ENCODE results near the gene ARMH3. TPM values are rescaled to one million over a fixed set of nuclear protein-coding genes. Genes with fewer than 3 reads are reported as not detected.
A peak's percentile ranks its signal among the peaks of the same experiment; 100 is the strongest.

ARMH3 gene
- total and polyA plus RNA-seq, 3 donors from 2014 or later = 20.2 to 23.7 (median 21.6) TPM

DNA sequence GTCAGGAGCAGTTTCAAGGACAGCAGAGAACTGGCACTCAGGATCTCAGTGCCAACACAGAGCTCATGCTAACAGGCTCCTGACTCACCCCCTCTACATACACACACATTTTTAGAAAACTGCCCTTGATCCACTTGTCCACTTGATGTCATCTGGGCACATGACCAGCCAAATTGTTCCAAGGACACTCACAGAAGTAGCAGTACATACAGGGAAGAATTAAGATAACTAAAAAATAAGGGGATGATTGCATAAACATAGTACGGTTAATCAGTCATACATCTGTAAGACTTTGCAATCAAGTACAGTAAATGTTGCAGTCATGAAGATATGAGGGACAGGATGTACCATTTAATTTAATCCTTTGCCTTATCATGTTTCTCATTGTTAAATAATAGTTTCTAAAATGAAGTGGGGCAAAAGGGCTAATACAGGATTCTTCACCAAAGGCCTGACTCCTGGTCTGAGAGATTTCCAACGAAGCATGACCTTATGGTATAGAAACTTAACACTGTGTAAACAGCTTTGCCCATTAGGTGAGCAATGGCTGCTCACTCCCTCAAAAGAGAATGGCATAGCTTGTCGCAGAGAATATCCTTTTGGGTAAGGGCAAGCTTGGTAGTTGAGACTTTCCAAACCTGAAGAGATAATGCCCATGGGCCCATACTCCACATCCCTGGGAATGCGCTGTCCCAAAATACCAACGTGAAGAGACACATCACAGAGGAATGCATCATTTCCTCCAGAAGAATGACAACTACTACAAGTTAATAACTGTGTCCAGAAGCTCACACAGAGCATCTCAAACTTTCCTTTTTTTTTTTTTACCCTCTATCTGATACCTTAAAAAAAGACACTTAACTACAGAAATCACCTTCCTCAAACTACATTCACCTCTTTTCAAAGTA lies 94.1 kb downstream of the ARMH3 start:
- Histone ChIP-seq H3K27ac (peak overlapping the region; percentile 73 to 81), H3K27me3 (no peaks in the 10 kb centered on the region), H3K36me3 (ENCODE audit: low read depth, missing control alignments) (no peaks in the 10 kb centered on the region), H3K9me3 (no peaks in the 10 kb centered on the region), H3K4me1 (peaks cover 18% of the 10 kb centered on the region), H3K4me3 (no peak overlapping the region)
- intact Hi-C loops (cut with DNase I; ENCODE audit: low total_unique reads) = no loop called here
- no peak for TF ChIP-seq POLR2A (IDR thresholded peaks at IDR 0.05)
- TF ChIP-seq, protein P1, sequence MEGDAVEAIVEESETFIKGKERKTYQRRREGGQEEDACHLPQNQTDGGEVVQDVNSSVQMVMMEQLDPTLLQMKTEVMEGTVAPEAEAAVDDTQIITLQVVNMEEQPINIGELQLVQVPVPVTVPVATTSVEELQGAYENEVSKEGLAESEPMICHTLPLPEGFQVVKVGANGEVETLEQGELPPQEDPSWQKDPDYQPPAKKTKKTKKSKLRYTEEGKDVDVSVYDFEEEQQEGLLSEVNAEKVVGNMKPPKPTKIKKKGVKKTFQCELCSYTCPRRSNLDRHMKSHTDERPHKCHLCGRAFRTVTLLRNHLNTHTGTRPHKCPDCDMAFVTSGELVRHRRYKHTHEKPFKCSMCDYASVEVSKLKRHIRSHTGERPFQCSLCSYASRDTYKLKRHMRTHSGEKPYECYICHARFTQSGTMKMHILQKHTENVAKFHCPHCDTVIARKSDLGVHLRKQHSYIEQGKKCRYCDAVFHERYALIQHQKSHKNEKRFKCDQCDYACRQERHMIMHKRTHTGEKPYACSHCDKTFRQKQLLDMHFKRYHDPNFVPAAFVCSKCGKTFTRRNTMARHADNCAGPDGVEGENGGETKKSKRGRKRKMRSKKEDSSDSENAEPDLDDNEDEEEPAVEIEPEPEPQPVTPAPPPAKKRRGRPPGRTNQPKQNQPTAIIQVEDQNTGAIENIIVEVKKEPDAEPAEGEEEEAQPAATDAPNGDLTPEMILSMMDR (IDR thresholded peaks at IDR 0.05) = no peak
- WGBS, 2 donors = 56 to 63% methylated on average over 5 of the region's 5 CpGs
- peak; percentile 90 for DNase-seq

DNA sequence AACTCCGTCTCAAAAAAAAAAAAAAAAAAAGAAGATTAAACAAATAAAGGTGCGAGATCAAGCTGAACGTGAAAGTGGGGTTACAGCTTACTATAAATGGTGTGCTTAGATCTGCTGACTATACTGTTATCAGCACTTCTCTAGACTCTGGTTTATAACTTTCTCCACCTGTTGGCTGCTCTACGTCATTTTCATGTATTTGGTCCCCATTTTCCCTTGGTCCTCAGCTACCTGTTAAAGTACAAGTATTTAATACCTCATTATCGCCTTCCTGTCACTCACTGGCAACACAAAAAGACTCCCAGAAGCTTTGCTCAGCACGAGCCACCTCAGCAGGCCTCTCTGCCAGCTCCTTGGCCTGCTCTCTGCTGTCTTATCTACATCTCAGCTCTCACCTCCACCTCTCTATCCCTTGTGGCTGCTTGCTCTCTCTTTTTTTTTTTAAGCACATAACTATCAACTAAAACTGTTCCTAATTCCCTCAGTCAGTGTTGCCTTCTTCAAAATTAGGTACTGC lies 95.0 kb downstream of the ARMH3 start:
- no peaks in the 10 kb centered on the region for H3K27me3 ChIP-seq
- no peak for DNase-seq
- intact Hi-C loops (cut with DNase I; ENCODE audit: low total_unique reads) = no loop called here
- H3K4me3 ChIP-seq = no peak overlapping the region
- peaks cover 18% of the 10 kb centered on the region for H3K4me1 ChIP-seq
- TF ChIP-seq, protein P1 (IDR thresholded peaks at IDR 0.05) = no peak
- no peak for TF ChIP-seq POLR2A (IDR thresholded peaks at IDR 0.05)
- WGBS, 2 donors = 76 to 83% methylated on average over 6 of the region's 6 CpGs
- H3K9me3 ChIP-seq = no peaks in the 10 kb centered on the region
- H3K36me3 ChIP-seq (ENCODE audit: low read depth, missing control alignments) = no peaks in the 10 kb centered on the region
- peak overlapping the region; percentile 73 to 81 for H3K27ac ChIP-seq

- intact Hi-C loops (cut with DNase I; ENCODE audit: low total_unique reads) = no loop called here
- Histone ChIP-seq H3K27ac (peak overlapping the region in 1 of 2 donors; percentile 73), H3K27me3 (no peaks in the 10 kb centered on the region), H3K9me3 (no peaks in the 10 kb centered on the region), H3K4me1 (peaks cover 18% of the 10 kb centered on the region), H3K36me3 (ENCODE audit: low read depth, missing control alignments) (no peaks in the 10 kb centered on the region), H3K4me3 (no peak overlapping the region)
- WGBS, 2 donors = 88 to 93% methylated on average over 8 of the region's 8 CpGs
- DNase-seq = no peak
- no peak for TF ChIP-seq POLR2A (IDR thresholded peaks at IDR 0.05)
- TF ChIP-seq, protein P1 (IDR thresholded peaks at IDR 0.05) = no peak
These were observed 96.5 kb downstream of the ARMH3 start for GRCh38 chr10:101959346-101959916.

GRCh38 chr10:101958691-101959090 lies 97.3 kb downstream of the ARMH3 start:
- TF ChIP-seq, protein P1 (IDR thresholded peaks at IDR 0.05) = no peak
- no peak for TF ChIP-seq POLR2A (IDR thresholded peaks at IDR 0.05)
- no peak for DNase-seq
- intact Hi-C loops (cut with DNase I; ENCODE audit: low total_unique reads) = no loop called here

More at GRCh38 chr10:101958691-101959090, 97.3 kb downstream of the ARMH3 start:
- no peaks in the 10 kb centered on the region for H3K27me3 ChIP-seq
- H3K36me3 ChIP-seq (ENCODE audit: low read depth, missing control alignments) = no peaks in the 10 kb centered on the region
- H3K4me3 ChIP-seq = no peak overlapping the region
- WGBS, 2 donors = 87 to 95% methylated on average over 1 of the region's 1 CpG
- peaks cover 18% of the 10 kb centered on the region for H3K4me1 ChIP-seq
- H3K9me3 ChIP-seq = no peaks in the 10 kb centered on the region
- no peak overlapping the region for H3K27ac ChIP-seq

Data from testis (tissue), 3 donors.